Medulla oblongata (tissue), 1 donor: ENCODE measurements around the gene CROCC2.

Experiments used
- DNase-seq: peaks from one replicate; pipeline ENCODE4 v3.0.0-alpha.2; 2015; ENCODE audit errors: extremely low spot score

Gene CROCC2

DNA sequence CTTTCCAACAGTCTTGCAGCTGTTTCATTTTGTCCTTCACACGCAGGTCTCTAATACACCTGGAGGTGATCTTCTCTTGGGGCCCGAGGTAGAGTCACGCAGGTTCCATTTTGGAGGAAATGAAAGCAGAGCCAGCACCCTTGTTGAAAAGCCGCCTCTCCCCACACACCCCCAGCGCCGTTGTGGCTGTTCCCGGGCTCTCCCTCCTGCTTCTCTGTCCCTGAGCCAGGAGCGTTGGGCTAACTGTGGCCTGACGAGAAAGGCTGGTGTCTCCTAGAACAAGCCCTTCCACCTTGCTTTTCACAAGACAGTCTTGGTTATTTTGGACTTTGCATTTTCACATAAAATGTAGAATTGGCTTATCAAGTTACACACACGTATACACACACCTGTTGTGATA is 108.6 kb downstream of the CROCC2 start:
- DNase-seq = no peak

DNA sequence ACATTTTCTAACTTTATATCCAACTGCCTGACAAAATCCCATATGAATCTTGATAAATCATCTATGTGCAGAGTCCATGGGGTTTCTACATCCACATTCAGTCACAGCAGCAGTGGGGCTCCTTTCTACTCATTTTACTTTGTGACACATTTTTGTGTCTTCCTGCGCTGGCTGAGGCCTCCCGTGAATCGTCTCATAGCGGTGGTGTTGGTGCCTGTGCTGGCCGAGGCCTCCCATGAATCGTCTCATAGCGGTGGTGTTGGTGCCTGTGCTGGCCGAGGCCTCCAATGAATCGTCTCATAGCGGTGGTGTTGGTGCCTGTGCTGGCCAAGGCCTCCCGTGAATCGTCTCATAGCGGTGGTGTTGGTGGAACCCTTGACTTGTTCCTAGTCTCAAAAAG is 109.3 kb downstream of the CROCC2 start:
- DNase-seq = no peak

GRCh38 chr2:241017228-241017940 is 111.2 kb downstream of the CROCC2 start:
- no peak for DNase-seq

DNA sequence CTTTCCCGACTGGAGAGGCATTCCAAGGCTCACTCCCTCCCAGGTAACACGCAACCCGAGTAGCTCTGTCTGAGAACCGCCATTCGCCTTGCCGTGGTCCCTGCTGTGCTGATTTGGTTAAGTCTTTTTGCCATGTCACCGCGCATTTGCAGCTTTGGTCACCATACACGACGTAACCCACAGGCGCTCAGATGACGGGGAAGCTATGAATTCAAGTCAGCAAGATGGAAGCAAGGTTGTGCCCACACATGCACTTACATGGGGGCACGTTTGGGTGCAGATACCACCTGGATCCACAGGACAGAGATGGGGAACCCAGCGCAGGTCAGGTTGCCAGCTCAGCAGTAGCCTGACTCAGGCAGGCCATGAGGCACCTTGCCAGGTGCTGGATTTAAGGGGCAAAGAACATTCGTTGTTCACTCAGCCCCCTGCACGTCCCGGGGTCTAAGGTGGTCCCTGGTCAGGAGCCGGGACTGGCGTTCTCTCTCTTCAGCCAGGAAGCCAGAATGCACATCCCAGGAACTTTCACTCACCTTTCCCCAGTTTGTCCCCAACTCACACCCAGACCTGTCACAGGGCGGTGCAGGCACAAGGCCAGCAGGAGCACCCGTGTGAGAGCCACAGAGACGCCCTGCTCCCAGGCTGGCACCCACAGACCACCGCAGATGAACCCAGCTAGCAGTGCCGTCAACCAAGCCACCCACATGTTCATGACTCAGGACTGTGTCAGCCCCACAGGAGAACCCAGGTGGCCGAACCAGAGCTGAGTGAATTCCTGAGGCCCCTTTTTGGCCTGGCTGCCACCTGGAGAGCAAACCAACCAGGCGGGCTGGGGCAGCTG is 112.1 kb downstream of the CROCC2 start:
- DNase-seq = no peak

- no peak for DNase-seq
Observed at GRCh38 chr2:241019441-241020139, 113.5 kb downstream of the CROCC2 start.

DNA sequence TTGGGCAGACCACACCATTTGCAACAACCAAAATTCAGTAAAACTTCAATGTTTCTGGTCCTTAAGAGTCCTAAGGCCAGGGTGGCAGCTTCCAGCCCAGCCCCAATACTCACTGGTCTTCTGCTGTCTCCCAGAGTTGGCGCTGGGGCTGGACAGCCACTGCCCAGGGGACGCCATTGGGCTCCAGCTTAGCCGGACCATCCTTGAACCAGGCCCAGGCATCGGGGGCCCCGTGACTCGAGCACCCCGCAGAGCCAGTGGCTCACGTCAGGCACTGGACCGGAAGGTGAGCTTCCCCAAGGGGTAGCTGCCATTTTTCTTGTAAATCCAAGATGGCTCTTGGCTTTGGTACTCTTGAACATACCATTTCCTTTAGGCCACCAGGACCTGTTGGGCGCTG is 114.1 kb downstream of the CROCC2 start:
- no peak for DNase-seq

GRCh38 chr2:241020629-241021190 is 114.6 kb downstream of the CROCC2 start:
- no peak for DNase-seq

DNA sequence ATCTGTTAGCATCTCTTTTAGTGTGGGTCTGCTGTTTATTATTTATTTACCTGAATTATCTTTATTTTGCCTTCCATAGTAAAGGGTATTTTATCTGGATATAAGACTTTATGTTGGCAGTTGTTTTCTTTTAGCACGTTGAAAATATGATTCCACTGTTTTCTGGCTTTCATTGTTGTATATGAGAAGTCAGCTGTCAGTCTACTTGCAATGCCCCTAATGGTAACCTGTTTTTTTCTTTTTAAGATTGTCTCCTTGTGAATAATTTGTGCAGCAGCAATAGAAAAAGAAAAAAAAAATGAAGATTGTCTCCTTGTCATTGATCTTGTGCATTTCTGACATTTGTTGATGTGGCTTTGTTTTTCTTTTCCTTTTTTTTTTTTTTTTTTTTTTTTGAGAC is 119.5 kb downstream of the CROCC2 start:
- DNase-seq = no peak

DNA sequence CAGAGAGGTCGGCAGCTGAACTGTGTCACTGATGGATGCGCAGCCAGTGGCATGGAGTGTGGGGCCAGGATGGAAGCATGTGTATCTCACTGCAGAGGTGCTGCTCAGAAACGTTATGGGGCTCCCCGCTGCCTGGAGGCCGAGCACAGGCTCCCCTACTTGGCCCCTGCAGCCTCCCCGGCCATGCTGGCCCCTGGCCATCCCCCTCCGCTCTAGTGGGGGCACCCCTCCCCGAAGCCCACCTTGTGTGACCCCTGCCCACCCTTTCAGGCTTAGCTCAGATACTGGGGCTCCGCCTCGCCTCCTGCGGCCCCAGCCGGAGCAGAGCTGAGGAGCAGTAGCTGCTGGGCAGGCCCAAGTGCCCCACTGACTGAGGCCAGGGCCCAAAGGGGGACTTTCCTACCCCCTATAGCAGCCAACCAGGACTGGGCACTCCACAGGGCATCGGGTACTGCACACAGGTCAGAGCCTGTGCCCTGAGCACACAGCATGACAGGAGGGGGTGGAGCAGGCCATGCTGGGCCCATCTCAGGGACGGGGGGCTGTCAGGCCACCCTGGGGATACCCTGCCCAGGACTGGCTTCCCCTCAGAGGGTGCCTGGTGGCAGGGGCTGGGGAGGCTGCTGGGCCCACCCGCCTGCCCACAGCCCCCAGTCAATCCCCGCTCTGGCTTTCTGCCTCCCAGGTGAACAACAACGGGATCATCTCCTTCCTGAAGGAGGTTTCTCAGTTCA is 123.6 kb downstream of the CROCC2 start:
- no peak for DNase-seq

- DNase-seq = no peak
Observed at GRCh38 chr2:241030333-241030680, 124.2 kb downstream of the CROCC2 start.

DNA sequence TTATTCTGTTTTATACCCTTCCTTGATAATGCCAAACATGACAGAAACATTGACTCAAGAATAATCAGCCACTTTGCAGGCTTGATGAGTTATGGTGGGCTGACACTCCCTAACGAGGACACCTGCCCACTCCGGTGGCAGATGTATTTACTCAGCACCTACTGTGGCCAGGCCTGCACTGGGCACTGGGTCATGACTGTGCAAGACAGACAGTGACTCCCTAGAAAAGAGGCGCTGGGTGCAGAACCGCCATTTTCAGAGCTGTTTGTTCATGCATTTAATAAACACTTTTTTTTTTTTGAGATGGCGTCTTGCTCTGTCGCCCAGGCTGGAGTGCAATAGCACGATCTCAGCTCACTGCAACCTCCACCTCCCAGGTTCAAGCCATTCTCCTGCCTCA is 124.7 kb downstream of the CROCC2 start:
- DNase-seq = no peak

GRCh38 chr2:241031436-241032165 is 125.5 kb downstream of the CROCC2 start:
- DNase-seq = no peak

DNA sequence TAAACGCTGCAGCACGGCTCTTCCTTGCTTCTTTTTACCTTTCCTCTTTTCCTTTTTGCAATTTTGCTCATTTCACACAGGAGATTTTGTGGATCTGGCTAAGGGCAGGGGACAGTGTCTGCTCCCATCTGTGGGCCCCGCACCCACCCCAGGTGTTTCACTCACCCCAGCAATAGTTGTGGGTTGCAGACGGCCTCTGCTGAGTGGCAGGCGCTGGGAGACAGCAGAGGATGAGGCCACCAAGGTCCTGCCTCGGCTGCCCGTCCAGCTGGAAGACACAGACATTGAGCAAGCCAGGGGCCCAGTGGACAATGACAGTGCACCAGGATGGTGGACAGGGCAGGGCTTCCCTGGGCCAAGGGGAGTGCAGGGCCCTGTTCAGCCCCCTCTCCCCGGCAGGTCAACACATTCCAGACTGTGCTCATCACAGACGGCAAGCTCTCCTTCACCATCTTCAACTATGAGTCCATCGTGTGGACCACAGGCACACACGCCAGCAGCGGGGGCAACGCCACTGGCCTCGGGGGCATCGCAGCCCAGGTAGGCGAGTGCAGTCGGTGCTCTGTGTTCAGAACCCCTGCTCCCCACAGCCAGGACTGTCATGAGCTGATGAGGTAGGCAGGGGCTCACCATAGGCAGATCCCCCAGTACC is 127.3 kb downstream of the CROCC2 start:
- DNase-seq = no peak

DNA sequence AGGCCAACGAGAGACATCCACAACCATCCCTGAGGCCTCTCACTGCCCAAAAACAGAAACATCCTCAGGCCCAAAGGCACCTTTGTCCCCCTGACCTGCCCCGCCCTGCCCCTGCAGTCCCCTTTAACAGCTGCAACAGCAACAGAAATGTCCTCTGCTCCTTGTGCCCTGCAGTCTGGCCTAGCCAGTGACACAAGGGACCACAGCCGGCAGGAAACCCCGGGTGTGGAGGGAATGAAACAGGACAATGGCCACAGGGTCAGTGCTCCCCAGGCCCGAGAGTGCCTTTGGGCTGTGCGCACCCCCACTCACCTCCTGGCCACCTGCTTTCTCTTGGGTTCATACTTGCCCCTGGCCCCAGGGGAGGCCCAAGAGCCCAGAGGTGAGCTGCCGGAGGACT is 127.9 kb downstream of the CROCC2 start:
- no peak for DNase-seq

GRCh38 chr2:241034490-241035141 is 128.5 kb downstream of the CROCC2 start:
- no peak for DNase-seq

DNA sequence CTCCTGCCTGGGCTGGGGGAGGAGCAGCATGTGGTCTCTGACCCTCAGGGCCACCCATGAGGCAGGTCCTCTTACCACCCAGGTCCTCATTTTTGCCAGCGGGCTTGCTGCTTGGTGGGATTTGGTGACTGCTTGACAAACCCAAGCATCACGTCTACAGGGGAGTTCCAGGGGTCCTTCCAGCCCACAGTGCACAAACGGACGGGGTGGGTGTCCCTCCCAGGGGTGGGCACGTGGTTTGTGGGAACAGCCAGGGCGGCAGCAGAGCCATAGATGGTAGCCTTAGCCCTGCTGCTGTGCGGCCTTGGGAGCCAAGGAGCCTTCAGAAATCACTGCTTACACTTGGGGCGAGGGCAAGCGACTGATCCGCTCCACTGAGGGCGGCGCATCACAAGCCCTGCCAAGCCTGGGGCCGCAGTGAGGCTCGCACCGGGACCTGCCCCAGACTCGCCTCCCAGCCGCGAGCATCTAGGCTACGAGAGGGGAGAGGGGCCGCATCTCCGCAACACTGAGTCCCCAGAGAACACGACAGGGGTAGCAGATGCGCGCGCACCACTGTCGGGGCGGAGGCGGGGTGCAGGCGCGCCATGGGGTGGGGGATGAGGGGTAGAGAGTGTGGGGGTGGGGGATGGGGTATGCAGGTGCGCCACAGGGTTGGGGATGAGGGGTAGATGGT is 129.1 kb downstream of the CROCC2 start:
- DNase-seq = no peak

DNA sequence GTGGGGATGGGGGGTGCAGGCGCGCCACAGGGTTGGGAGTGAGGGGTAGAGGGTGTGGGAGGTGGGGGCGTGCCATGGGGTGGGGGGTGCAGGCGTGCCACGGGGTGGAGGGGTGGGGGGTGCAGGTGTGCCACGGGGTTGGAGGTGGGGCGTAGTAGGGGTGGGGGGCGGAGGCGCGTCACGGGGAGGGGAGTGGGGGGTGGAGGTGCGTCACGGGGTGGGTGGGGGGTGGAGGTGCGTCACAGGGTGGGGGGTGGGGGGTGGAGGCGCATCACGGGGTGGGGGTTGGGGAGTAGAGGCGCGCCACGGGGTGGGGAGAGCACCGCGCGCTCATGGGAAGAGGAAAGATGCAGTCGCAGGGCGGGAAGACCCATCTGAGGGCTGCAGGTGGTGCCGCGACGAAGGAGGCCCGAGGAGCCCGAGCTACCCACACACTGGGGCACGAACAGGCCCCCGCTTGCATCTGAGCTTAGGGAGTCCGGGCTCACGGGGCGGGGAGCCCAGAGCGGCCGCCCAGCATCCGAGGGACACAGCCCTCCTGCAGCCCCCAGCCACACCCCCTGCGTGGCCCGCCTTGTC is 129.8 kb downstream of the CROCC2 start:
- DNase-seq = no peak

DNA sequence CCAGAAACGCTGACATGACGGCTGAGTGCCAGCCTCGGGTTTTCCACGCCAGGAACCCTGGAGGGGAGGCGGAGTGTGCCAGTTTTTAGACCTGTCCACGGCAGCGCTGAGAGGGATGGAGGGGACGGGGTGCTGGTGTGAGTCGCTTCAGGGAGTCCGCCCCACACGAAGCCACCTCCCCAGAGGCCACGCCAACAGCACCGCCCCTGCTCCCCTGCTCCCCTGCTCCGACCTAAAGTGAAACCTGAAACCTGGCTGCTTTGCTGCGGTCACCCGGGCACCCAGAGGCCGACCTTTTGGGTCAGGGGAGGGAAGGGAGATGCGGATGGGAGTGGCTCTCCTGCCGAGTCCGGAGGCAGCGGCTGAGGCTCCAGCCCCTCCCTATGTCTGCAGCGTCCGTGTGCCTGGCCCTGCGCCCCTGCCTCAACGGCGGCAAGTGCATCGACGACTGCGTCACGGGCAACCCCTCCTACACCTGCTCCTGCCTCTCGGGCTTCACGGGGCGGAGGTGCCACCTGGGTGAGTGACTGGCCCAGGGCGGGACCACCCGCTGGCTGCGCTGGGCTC is 130.3 kb downstream of the CROCC2 start:
- DNase-seq = no peak

DNA sequence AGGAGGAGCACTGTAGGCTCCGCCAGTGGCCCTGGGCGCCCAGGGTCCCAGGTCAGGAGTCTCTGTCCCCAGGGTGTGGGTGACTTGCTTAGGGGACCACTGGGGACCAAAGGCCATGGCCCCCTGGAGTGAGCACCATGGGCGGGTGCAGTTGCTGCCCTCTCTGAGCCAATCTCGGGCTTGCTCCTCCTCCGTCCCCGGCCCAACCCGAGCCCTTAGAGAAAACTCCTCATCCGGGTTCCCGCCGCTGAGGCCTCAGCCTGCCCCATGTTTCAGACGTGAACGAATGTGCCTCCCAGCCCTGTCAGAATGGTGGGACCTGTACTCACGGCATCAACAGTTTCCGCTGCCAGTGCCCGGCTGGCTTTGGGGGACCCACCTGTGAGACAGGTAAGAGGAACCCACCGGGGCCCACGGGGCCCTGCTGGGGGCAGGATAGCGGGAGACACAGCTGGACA is 130.9 kb downstream of the CROCC2 start:
- DNase-seq = no peak
